ENCODE data around the gene LRRTM4.

LRRTM4 gene

DNA sequence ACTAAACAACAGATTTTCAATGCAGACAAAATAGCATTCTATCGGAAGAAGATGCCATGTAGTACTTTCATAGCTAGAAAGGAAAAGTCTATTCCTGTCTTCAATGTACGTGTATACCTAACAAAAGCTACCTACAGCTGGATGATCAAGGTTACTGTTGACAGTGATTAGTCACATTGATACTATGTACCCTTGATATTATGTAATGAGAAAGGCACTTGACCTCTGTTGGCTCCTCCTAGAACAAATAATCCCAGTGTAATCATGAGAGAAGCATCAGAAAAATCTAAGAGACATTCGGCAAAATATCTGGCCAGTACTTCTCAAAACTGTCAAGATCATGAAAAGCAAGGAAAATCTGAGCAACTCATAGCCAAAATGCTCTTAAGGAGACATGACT, 44.4 kb upstream of the LRRTM4 start:
- Histone ChIP-seq H3K4me3 (ENCODE audit: low read depth, low read length, poor library complexity, severe bottlenecking) (no peak overlapping the region), H3K4me1 (ENCODE audit: insufficient read depth, low read length, severe bottlenecking) (no peaks in the 10 kb centered on the region), H2AFZ (ENCODE audit: low read length) (no peak overlapping the region), H3K79me2 (ENCODE audit: insufficient read depth, low read length) (no peaks in the 10 kb centered on the region), H4K20me1 (ENCODE audit: insufficient read depth, low read length) (no peaks in the 10 kb centered on the region), H3F3A (ENCODE audit: insufficient read depth, low read length) (no peaks in the 10 kb centered on the region), H3K9me3 (ENCODE audit: low read length) (no peaks in the 10 kb centered on the region), H3K9ac (ENCODE audit: low read length) (no peak overlapping the region), H3K4me2 (ENCODE audit: low read length) (no peak overlapping the region), H3K27ac (ENCODE audit: low read depth, low read length, poor library complexity, severe bottlenecking) (no peak overlapping the region), H3K27me3 (ENCODE audit: insufficient read depth, low read length) (no peaks in the 10 kb centered on the region), H3K36me3 (ENCODE audit: insufficient read depth, low read length) (no peaks in the 10 kb centered on the region), H3K9me2 (ENCODE audit: low read depth, low read length) (no peaks in the 10 kb centered on the region)
- TF ChIP-seq EZH2 (IDR thresholded peaks at IDR 0.05; ENCODE audit: borderline replicate concordance, low read length) = no peak
- TF ChIP-seq, protein P1, sequence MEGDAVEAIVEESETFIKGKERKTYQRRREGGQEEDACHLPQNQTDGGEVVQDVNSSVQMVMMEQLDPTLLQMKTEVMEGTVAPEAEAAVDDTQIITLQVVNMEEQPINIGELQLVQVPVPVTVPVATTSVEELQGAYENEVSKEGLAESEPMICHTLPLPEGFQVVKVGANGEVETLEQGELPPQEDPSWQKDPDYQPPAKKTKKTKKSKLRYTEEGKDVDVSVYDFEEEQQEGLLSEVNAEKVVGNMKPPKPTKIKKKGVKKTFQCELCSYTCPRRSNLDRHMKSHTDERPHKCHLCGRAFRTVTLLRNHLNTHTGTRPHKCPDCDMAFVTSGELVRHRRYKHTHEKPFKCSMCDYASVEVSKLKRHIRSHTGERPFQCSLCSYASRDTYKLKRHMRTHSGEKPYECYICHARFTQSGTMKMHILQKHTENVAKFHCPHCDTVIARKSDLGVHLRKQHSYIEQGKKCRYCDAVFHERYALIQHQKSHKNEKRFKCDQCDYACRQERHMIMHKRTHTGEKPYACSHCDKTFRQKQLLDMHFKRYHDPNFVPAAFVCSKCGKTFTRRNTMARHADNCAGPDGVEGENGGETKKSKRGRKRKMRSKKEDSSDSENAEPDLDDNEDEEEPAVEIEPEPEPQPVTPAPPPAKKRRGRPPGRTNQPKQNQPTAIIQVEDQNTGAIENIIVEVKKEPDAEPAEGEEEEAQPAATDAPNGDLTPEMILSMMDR (IDR thresholded peaks at IDR 0.05; ENCODE audit: low read length) = no peak

GRCh38 chr2:77566131-77566530, 44.0 kb upstream of the LRRTM4 start:
- no peaks in the 10 kb centered on the region for H3K79me2 ChIP-seq (ENCODE audit: insufficient read depth, low read length)
- H3K9me2 ChIP-seq (ENCODE audit: low read depth, low read length) = no peaks in the 10 kb centered on the region
- H3K4me1 ChIP-seq (ENCODE audit: insufficient read depth, low read length, severe bottlenecking) = no peaks in the 10 kb centered on the region
- H3K4me3 ChIP-seq (ENCODE audit: low read depth, low read length, poor library complexity, severe bottlenecking) = no peak overlapping the region
- H4K20me1 ChIP-seq (ENCODE audit: insufficient read depth, low read length) = no peaks in the 10 kb centered on the region
- no peaks in the 10 kb centered on the region for H3K9me3 ChIP-seq (ENCODE audit: low read length)
- H3K9ac ChIP-seq (ENCODE audit: low read length) = no peak overlapping the region
- H3K27me3 ChIP-seq (ENCODE audit: insufficient read depth, low read length) = no peaks in the 10 kb centered on the region
- H3K36me3 ChIP-seq (ENCODE audit: insufficient read depth, low read length) = no peaks in the 10 kb centered on the region
- no peak overlapping the region for H2AFZ ChIP-seq (ENCODE audit: low read length)
- H3K27ac ChIP-seq (ENCODE audit: low read depth, low read length, poor library complexity, severe bottlenecking) = no peak overlapping the region
- no peak overlapping the region for H3K4me2 ChIP-seq (ENCODE audit: low read length)
- TF ChIP-seq EZH2 (IDR thresholded peaks at IDR 0.05; ENCODE audit: borderline replicate concordance, low read length) = no peak
- TF ChIP-seq, protein P1 (IDR thresholded peaks at IDR 0.05; ENCODE audit: low read length) = no peak
- H3F3A ChIP-seq (ENCODE audit: insufficient read depth, low read length) = no peaks in the 10 kb centered on the region

- no peaks in the 10 kb centered on the region for H3K9me3 ChIP-seq (ENCODE audit: low read length)
- no peaks in the 10 kb centered on the region for H3K27me3 ChIP-seq (ENCODE audit: insufficient read depth, low read length)
- H4K20me1 ChIP-seq (ENCODE audit: insufficient read depth, low read length) = no peaks in the 10 kb centered on the region
- no peak overlapping the region for H3K9ac ChIP-seq (ENCODE audit: low read length)
- H3K4me3 ChIP-seq (ENCODE audit: low read depth, low read length, poor library complexity, severe bottlenecking) = no peak overlapping the region
- H3K4me2 ChIP-seq (ENCODE audit: low read length) = no peak overlapping the region
- H3K4me1 ChIP-seq (ENCODE audit: insufficient read depth, low read length, severe bottlenecking) = no peaks in the 10 kb centered on the region
- H3K27ac ChIP-seq (ENCODE audit: low read depth, low read length, poor library complexity, severe bottlenecking) = no peak overlapping the region
- H3F3A ChIP-seq (ENCODE audit: insufficient read depth, low read length) = no peaks in the 10 kb centered on the region
- H2AFZ ChIP-seq (ENCODE audit: low read length) = no peak overlapping the region
- no peak for TF ChIP-seq EZH2 (IDR thresholded peaks at IDR 0.05; ENCODE audit: borderline replicate concordance, low read length)
- TF ChIP-seq, protein P1 (IDR thresholded peaks at IDR 0.05; ENCODE audit: low read length) = no peak
- H3K9me2 ChIP-seq (ENCODE audit: low read depth, low read length) = no peaks in the 10 kb centered on the region
- H3K79me2 ChIP-seq (ENCODE audit: insufficient read depth, low read length) = no peaks in the 10 kb centered on the region
- H3K36me3 ChIP-seq (ENCODE audit: insufficient read depth, low read length) = no peaks in the 10 kb centered on the region
These were observed 30.8 kb upstream of the LRRTM4 start for GRCh38 chr2:77552956-77553355.

Data from OCI-LY1 (cell line).